Loucy (cell line): ENCODE results near the gene CRTC1.

Experiments
- H2AFZ ChIP-seq: fragments of 200-600 bp; sonication (generic); 2 replicates; pipeline ENCODE4 v1.6.0; 2016; ENCODE audit warnings: antibody characterized with exemption, mild to moderate bottlenecking, low read length, moderate library complexity
- H3F3A ChIP-seq: fragments of 200-600 bp; 2 replicates; pipeline ENCODE4 v1.6.0; 2016; ENCODE audit warnings: antibody characterized with exemption, low read depth, mild to moderate bottlenecking
- H3K27me3 ChIP-seq: fragments of 200-600 bp; sonication (generic); 2 replicates; pipeline ENCODE4 v1.6.1; 2014; ENCODE audit warnings: low read length, mild to moderate bottlenecking; ENCODE audit not compliant: insufficient read depth, poor library complexity, severe bottlenecking
- H3K36me3 ChIP-seq: fragments of 200-600 bp; sonication (generic); 2 replicates; pipeline ENCODE4 v1.6.1; 2016; ENCODE audit warnings: low read length; ENCODE audit not compliant: insufficient read depth
- H3K4me1 ChIP-seq: fragments of 200-600 bp; sonication (generic); 2 replicates; pipeline ENCODE4 v1.5.1; 2014; ENCODE audit warnings: low read length, mild to moderate bottlenecking; ENCODE audit not compliant: insufficient read depth, poor library complexity, severe bottlenecking
- H3K4me2 ChIP-seq: fragments of 200-600 bp; sonication (generic); 2 replicates; pipeline ENCODE4 v1.6.0; 2014; ENCODE audit warnings: antibody characterized with exemption, low read length, low read depth, mild to moderate bottlenecking; ENCODE audit not compliant: poor library complexity, severe bottlenecking
- H3K4me3 ChIP-seq: fragments of 200-600 bp; sonication (generic); 2 replicates; pipeline ENCODE4 v1.5.1; 2014; ENCODE audit warnings: low read length, mild to moderate bottlenecking, mixed read lengths; ENCODE audit not compliant: poor library complexity, severe bottlenecking
- H3K79me2 ChIP-seq: fragments of 200-600 bp; sonication (generic); 2 replicates; pipeline ENCODE4 v1.6.1; 2014; ENCODE audit warnings: low read length; ENCODE audit not compliant: insufficient read depth
- H3K9ac ChIP-seq: fragments of 200-600 bp; sonication (generic); 2 replicates; pipeline ENCODE4 v1.6.0; 2014; ENCODE audit warnings: mild to moderate bottlenecking, low read depth, low read length, moderate library complexity; ENCODE audit not compliant: poor library complexity, severe bottlenecking
- H3K9me2 ChIP-seq: fragments of 200-600 bp; sonication (generic); replicated peaks from 2 replicates; pipeline ENCODE4 v1.6.1; 2016; ENCODE audit warnings: low read depth, low read length, mixed read lengths
- H3K9me3 ChIP-seq: fragments of 200-600 bp; sonication (generic); 2 replicates; pipeline ENCODE4 v1.6.1; 2014; ENCODE audit warnings: mild to moderate bottlenecking, antibody characterized with exemption, low read length, low read depth; ENCODE audit not compliant: insufficient read depth
- H4K20me1 ChIP-seq: fragments of 200-600 bp; sonication (generic); 2 replicates; pipeline ENCODE4 v1.6.0; 2014; ENCODE audit warnings: antibody characterized with exemption, low read length, mild to moderate bottlenecking; ENCODE audit not compliant: insufficient read depth, poor library complexity, severe bottlenecking
- EZH2phosphoT487 ChIP-seq: fragments of 200-600 bp; IDR thresholded peaks from 2 replicates; pipeline ENCODE4 v1.6.1; 2018; ENCODE audit warnings: antibody characterized with exemption, mild to moderate bottlenecking, moderate library complexity, borderline replicate concordance
- TF ChIP-seq, protein P1 (sequence below): fragments of 200-600 bp; sonication (generic); conservative IDR thresholded peaks from 2 replicates; pipeline ENCODE4 v1.5.1; 2014; ENCODE audit warnings: mild to moderate bottlenecking, antibody characterized with exemption, low read length

Gene CRTC1

DNA sequence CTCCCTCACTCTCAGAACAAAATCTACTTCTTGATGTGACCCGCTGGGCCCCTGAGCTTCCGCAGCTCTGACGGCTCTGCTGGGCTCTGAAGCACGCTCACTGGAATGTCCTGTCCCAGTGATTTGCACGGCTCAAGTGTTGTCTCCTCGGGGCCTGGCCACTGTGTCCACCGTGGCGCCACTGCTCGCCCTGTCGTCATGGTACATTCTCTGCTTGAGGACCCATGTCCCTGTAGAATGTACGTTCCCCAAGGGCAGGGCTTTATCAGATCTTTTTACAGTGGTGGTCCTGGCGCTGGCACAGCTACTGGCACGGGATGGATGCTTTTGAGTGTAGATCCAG is 34.5 kb upstream of the CRTC1 start:
- Histone ChIP-seq H3K9ac (no peak overlapping the region), H3K4me2 (no peak overlapping the region), H2AFZ (no peak overlapping the region), H3K27me3 (no peaks in the 10 kb centered on the region), H3K9me2 (no peaks in the 10 kb centered on the region), H3K4me1 (no peaks in the 10 kb centered on the region), H3K4me3 (no peak overlapping the region), H4K20me1 (no peaks in the 10 kb centered on the region), H3K79me2 (peaks cover 6% of the 10 kb centered on the region; the same call in 1 of the 2 replicates), H3K9me3 (no peaks in the 10 kb centered on the region), H3K36me3 (no peaks in the 10 kb centered on the region; the same call in 1 of the 2 replicates), H3F3A (no peaks in the 10 kb centered on the region)
- TF ChIP-seq EZH2phosphoT487, result no peak
- TF ChIP-seq, protein P1, sequence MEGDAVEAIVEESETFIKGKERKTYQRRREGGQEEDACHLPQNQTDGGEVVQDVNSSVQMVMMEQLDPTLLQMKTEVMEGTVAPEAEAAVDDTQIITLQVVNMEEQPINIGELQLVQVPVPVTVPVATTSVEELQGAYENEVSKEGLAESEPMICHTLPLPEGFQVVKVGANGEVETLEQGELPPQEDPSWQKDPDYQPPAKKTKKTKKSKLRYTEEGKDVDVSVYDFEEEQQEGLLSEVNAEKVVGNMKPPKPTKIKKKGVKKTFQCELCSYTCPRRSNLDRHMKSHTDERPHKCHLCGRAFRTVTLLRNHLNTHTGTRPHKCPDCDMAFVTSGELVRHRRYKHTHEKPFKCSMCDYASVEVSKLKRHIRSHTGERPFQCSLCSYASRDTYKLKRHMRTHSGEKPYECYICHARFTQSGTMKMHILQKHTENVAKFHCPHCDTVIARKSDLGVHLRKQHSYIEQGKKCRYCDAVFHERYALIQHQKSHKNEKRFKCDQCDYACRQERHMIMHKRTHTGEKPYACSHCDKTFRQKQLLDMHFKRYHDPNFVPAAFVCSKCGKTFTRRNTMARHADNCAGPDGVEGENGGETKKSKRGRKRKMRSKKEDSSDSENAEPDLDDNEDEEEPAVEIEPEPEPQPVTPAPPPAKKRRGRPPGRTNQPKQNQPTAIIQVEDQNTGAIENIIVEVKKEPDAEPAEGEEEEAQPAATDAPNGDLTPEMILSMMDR, result no peak

DNA sequence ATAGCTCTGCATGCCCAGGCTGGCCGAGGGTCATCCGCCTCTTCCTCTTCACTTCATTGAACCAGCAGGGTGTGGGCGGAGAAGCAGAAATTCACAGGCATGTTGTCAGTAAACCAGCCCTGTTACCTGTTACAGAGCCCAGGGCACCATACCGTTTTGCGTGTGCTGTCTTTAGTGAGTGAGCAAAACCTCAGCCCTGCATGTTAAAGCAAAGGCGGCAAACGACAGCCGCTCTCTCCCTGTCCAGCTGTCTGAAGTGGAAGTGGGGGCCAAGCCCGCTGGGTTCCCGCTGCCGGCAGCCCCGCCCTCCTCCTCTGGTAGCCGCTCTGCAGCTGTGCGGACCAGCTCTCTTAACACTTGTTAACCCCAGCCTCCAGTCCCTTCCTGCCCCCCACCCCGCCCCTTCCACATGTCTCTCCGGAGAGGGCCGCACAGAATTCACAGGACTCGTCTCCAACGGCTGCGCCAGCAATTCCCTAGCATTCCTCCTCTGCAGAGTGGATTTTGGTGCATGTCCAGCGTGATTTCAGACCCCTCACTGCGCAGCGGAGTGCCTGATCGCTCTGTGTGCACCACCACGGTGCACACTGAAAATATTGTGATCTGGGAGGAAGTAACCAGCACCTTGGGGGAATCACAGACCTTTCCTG is 34.0 kb upstream of the CRTC1 start:
- Histone ChIP-seq H3K9me2 (no peaks in the 10 kb centered on the region), H3K79me2 (peaks cover 4% of the 10 kb centered on the region; the same call in 1 of the 2 replicates), H2AFZ (no peak overlapping the region), H3F3A (no peaks in the 10 kb centered on the region), H3K4me1 (no peaks in the 10 kb centered on the region), H3K4me2 (no peak overlapping the region), H3K27me3 (no peaks in the 10 kb centered on the region), H3K9me3 (no peaks in the 10 kb centered on the region), H4K20me1 (no peaks in the 10 kb centered on the region), H3K36me3 (no peaks in the 10 kb centered on the region; the same call in 1 of the 2 replicates), H3K9ac (no peak overlapping the region), H3K4me3 (no peak overlapping the region)
- TF ChIP-seq EZH2phosphoT487, result no peak
- TF ChIP-seq, protein P1, result no peak

GRCh38 chr19:18650021-18650390 is 33.5 kb upstream of the CRTC1 start:
- H3K27me3 ChIP-seq, result no peaks in the 10 kb centered on the region
- no peak overlapping the region for H2AFZ ChIP-seq
- H3K4me1 ChIP-seq, result no peaks in the 10 kb centered on the region
- H3K4me3 ChIP-seq, result no peak overlapping the region
- no peaks in the 10 kb centered on the region for H4K20me1 ChIP-seq
- H3K36me3 ChIP-seq, result no peaks in the 10 kb centered on the region; the same call in 1 of the 2 replicates
- TF ChIP-seq, protein P1, result no peak
- no peak for TF ChIP-seq EZH2phosphoT487
- H3K4me2 ChIP-seq, result no peak overlapping the region
- H3K9ac ChIP-seq, result no peak overlapping the region
- H3K9me2 ChIP-seq, result no peaks in the 10 kb centered on the region
- peaks cover under 1% of the 10 kb centered on the region; the same call in 1 of the 2 replicates for H3K79me2 ChIP-seq
- H3K9me3 ChIP-seq, result no peaks in the 10 kb centered on the region
- H3F3A ChIP-seq, result no peaks in the 10 kb centered on the region
